Measurements from ENCODE around the gene TPTE2.

Gene TPTE2

GRCh38 chr13:19587635-19588300 is 26.4 kb upstream of the TPTE2 start:
- Histone ChIP-seq H3K9me3 (ENCODE audit: control insufficient read depth, low read length) (no peaks in the 10 kb centered on the region), H3K4me3 (ENCODE audit: low read depth, low read length) (no peak overlapping the region), H3K27me3 (ENCODE audit: control insufficient read depth, insufficient read depth, low read length) (no peaks in the 10 kb centered on the region), H3K4me2 (ENCODE audit: low read length) (no peak overlapping the region), H2AFZ (peak overlapping the region; percentile 42), H3K4me1 (peaks cover 3% of the 10 kb centered on the region), H3K79me2 (no peaks in the 10 kb centered on the region), H3K27ac (no peak overlapping the region), H3K9ac (no peak overlapping the region), H3K36me3 (ENCODE audit: control insufficient read depth, insufficient read depth, low read length) (no peaks in the 10 kb centered on the region)
- TF ChIP-seq, protein P1, sequence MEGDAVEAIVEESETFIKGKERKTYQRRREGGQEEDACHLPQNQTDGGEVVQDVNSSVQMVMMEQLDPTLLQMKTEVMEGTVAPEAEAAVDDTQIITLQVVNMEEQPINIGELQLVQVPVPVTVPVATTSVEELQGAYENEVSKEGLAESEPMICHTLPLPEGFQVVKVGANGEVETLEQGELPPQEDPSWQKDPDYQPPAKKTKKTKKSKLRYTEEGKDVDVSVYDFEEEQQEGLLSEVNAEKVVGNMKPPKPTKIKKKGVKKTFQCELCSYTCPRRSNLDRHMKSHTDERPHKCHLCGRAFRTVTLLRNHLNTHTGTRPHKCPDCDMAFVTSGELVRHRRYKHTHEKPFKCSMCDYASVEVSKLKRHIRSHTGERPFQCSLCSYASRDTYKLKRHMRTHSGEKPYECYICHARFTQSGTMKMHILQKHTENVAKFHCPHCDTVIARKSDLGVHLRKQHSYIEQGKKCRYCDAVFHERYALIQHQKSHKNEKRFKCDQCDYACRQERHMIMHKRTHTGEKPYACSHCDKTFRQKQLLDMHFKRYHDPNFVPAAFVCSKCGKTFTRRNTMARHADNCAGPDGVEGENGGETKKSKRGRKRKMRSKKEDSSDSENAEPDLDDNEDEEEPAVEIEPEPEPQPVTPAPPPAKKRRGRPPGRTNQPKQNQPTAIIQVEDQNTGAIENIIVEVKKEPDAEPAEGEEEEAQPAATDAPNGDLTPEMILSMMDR (IDR thresholded peaks at IDR 0.05), result no peak

DNA sequence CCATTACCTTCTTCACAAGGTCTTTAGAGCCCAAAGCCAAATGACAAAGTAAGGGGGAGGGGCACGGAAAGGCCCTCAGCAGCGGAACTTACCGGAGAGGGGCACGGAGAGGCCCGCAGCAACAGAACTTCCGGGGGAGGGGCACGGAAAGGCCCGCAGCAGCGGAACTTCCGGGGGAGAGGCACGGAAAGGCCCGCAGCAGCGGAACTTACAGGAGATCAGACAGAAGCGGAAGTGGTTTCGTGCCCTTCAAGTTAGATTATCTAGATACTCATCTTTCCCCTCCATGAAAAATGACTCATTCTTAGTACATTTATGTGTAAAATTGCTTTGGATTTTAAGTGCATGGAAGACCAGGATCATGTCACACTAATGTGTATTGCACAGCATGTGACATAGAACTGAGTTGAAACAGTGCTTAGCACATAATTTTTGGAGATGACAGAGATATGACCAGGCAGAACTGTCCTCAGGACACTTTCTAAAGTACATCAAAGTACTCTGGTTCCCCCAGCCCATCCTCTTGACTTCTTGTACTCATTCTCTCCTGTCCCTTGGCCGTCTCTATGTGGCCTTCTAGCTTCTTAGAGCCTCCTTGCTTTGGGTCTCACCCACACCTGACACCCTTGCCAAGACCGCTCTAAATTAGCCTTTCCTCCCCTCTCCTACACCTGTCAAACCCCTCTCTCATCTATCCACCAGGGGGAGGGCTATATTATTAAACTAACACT is 25.7 kb upstream of the TPTE2 start:
- H3K36me3 ChIP-seq (ENCODE audit: control insufficient read depth, insufficient read depth, low read length), result no peaks in the 10 kb centered on the region
- no peaks in the 10 kb centered on the region for H3K27me3 ChIP-seq (ENCODE audit: control insufficient read depth, insufficient read depth, low read length)
- TF ChIP-seq, protein P1 (IDR thresholded peaks at IDR 0.05), result no peak
- peaks cover 3% of the 10 kb centered on the region for H3K4me1 ChIP-seq
- peak overlapping the region; percentile 42 for H2AFZ ChIP-seq
- peak overlapping the region; percentile 30 for H3K4me2 ChIP-seq (ENCODE audit: low read length)
- no peaks in the 10 kb centered on the region for H3K79me2 ChIP-seq
- no peak overlapping the region for H3K27ac ChIP-seq
- H3K9me3 ChIP-seq (ENCODE audit: control insufficient read depth, low read length), result no peaks in the 10 kb centered on the region
- no peak overlapping the region for H3K9ac ChIP-seq
- no peak overlapping the region for H3K4me3 ChIP-seq (ENCODE audit: low read depth, low read length)

GRCh38 chr13:19581675-19582074 is 20.3 kb upstream of the TPTE2 start:
- Histone ChIP-seq H2AFZ (no peak overlapping the region), H3K4me3 (ENCODE audit: low read depth, low read length) (no peak overlapping the region), H3K9me3 (ENCODE audit: control insufficient read depth, low read length) (no peaks in the 10 kb centered on the region), H3K79me2 (no peaks in the 10 kb centered on the region), H3K27me3 (ENCODE audit: control insufficient read depth, insufficient read depth, low read length) (no peaks in the 10 kb centered on the region), H3K27ac (no peak overlapping the region), H3K36me3 (ENCODE audit: control insufficient read depth, insufficient read depth, low read length) (no peaks in the 10 kb centered on the region), H3K4me2 (ENCODE audit: low read length) (no peak overlapping the region), H3K9ac (no peak overlapping the region), H3K4me1 (no peaks in the 10 kb centered on the region)
- TF ChIP-seq, protein P1 (IDR thresholded peaks at IDR 0.05), result no peak

DNA sequence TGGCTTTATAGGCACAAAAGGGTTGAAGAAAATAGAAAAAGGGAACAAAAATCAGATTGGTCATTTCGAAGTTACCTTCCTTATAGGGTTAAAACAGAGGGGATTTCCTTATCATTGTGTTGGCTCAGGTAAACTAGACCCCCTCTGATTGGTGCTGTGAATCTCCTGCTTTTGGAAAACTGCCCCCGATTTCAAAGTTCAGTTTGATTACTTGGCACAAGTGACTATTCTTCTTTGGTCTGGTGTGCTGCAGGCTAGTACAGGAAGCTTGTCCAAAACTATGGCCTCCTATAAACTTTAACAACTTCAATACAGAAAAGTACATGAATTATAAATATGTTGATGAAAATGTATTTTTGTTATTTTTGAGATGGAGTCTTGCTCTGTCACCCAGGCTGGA is 13.9 kb upstream of the TPTE2 start:
- no peak overlapping the region for H3K27ac ChIP-seq
- H3K4me2 ChIP-seq (ENCODE audit: low read length), result no peak overlapping the region
- no peaks in the 10 kb centered on the region for H3K4me1 ChIP-seq
- no peaks in the 10 kb centered on the region for H3K27me3 ChIP-seq (ENCODE audit: control insufficient read depth, insufficient read depth, low read length)
- TF ChIP-seq, protein P1 (IDR thresholded peaks at IDR 0.05), result no peak
- H3K4me3 ChIP-seq (ENCODE audit: low read depth, low read length), result no peak overlapping the region
- no peaks in the 10 kb centered on the region for H3K79me2 ChIP-seq
- H3K9ac ChIP-seq, result no peak overlapping the region
- H3K36me3 ChIP-seq (ENCODE audit: control insufficient read depth, insufficient read depth, low read length), result no peaks in the 10 kb centered on the region
- no peaks in the 10 kb centered on the region for H3K9me3 ChIP-seq (ENCODE audit: control insufficient read depth, low read length)
- no peak overlapping the region for H2AFZ ChIP-seq
